22Rv1 (cell line): ENCODE measurements around the gene MPP3.

Source experiments
- CTCF ChIP-seq: fragments of 450-650 bp; IDR thresholded peaks from 2 replicates; pipeline ENCODE4 v1.5.1; 2017; ENCODE audit warnings: mild to moderate bottlenecking
- ZFX ChIP-seq: fragments of 450-650 bp; IDR thresholded peaks from 2 replicates; pipeline ENCODE4 v1.6.1; 2017; ENCODE audit warnings: antibody characterized with exemption, borderline replicate concordance

- no peak for TF ChIP-seq CTCF
- no peak for TF ChIP-seq ZFX
Observed at GRCh38 chr17:43823350-43824084, 9.4 kb downstream of the MPP3 start.
